Breast epithelium (tissue), 3 donors: ENCODE measurements around the gene GOLGA6L7.
"Not testable (repeated sequence)": the region's sequence is repeated elsewhere in the genome, so short reads cannot be mapped to it uniquely, and the experiment has no call there.

ENCODE experiments used
- POLR2A ChIP-seq: fragments of 450-650 bp; IDR thresholded peaks from one replicate; pipeline ENCODE4 v1.6.1; 2016; ENCODE audit warnings: antibody characterized with exemption, mild to moderate bottlenecking, moderate library complexity
- TF ChIP-seq, protein P1 (sequence below), 3 donors: fragments of 450-650 bp; IDR thresholded peaks; one replicate each; pipeline ENCODE4 v1.5.1; 2016 to 2017; ENCODE audit warnings: antibody characterized with exemption in 3 of 3, mild to moderate bottlenecking in 3 of 3, moderate library complexity in 3 of 3

DNA sequence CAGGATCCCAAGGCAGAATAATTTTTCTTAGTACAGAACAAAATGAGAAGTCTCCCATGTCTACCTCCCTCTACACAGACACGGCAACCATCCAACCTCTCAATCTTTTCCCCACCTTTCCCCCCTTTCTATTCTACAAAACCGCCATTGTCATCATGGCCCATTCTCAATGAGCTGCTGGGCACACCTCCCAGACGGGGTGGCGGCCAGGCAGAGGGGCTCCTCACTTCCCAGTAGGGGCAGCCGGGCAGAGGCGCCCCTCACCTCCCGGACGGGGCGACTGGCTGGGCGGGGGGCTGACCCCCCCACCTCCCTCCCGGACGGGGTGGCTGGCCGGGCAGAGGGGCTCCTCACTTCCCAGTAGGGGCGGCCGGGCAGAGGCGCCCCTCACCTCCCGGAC lies 827 bp upstream of the GOLGA6L7 start:
- TF ChIP-seq, protein P1, sequence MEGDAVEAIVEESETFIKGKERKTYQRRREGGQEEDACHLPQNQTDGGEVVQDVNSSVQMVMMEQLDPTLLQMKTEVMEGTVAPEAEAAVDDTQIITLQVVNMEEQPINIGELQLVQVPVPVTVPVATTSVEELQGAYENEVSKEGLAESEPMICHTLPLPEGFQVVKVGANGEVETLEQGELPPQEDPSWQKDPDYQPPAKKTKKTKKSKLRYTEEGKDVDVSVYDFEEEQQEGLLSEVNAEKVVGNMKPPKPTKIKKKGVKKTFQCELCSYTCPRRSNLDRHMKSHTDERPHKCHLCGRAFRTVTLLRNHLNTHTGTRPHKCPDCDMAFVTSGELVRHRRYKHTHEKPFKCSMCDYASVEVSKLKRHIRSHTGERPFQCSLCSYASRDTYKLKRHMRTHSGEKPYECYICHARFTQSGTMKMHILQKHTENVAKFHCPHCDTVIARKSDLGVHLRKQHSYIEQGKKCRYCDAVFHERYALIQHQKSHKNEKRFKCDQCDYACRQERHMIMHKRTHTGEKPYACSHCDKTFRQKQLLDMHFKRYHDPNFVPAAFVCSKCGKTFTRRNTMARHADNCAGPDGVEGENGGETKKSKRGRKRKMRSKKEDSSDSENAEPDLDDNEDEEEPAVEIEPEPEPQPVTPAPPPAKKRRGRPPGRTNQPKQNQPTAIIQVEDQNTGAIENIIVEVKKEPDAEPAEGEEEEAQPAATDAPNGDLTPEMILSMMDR (IDR thresholded peaks at IDR 0.05), result not testable (repeated sequence)
- TF ChIP-seq POLR2A, result not testable (repeated sequence)
